SK-N-SH treated with all-trans-retinoic acid at 6 μM for 48 hours (cell line): ENCODE results near the gene RBM44.

Source experiments
- PPARA ChIP-seq: fragments of 250-450 bp; sonication (Bioruptor Pico); IDR thresholded peaks from 2 replicates; pipeline ENCODE4 v1.5.0; 2020; ENCODE audit warnings: mild to moderate bottlenecking, borderline replicate concordance
- RARB ChIP-seq: fragments of 250-450 bp; sonication (Bioruptor Pico); IDR thresholded peaks from 2 replicates; pipeline ENCODE4 v1.8.0; 2021; ENCODE audit warnings: mild to moderate bottlenecking, moderate library complexity
- SNAI2 ChIP-seq: fragments of 250-450 bp; sonication (Bioruptor Pico); IDR thresholded peaks from 2 replicates; pipeline ENCODE4 v1.5.0; 2020; ENCODE audit warnings: mild to moderate bottlenecking, moderate library complexity
- TOX ChIP-seq: fragments of 250-450 bp; sonication (Bioruptor Pico); IDR thresholded peaks from 2 replicates; pipeline ENCODE4 v1.8.0; 2021; ENCODE audit warnings: mild to moderate bottlenecking, moderate library complexity, borderline replicate concordance
- ZFP30 ChIP-seq: fragments of 450-650 bp; formaldehyde crosslinking; IDR thresholded peaks from 2 replicates; pipeline ENCODE4 v1.5.0; 2022; ENCODE audit warnings: mild to moderate bottlenecking, moderate library complexity
- TF ChIP-seq, protein P1 (sequence below): fragments of 250-450 bp; sonication (Bioruptor Pico); IDR thresholded peaks from 2 replicates; pipeline ENCODE4 v1.5.0; 2020; ENCODE audit warnings: mild to moderate bottlenecking, moderate library complexity
- TF ChIP-seq, protein P2 (sequence below): fragments of 250-450 bp; sonication (Bioruptor Pico); IDR thresholded peaks from 2 replicates; pipeline ENCODE4 v1.8.0; 2020; ENCODE audit warnings: mild to moderate bottlenecking, moderate library complexity, borderline replicate concordance

DNA sequence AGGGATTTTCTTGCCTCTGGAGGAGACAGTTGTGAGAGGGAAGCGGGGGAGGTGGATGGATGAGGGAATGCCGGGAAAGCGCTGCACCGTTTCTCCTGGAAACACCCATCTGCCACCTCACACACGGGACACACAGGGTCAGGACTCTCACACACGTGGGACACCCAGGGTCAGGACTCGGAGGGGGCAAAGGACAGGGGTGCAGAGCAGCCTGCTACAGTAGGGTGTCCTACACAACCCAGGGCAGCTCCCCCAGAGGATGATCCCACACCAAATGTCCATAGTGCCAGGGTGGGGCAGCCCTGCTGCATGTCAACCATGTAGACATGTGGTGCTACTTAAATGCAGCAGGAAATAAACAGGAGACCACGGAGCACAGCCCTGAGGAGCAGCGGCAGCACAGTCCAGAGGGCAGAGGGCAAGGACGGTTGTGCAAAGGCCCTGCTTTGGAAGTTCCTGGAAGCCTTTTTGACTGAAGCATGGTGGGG lies 65.9 kb downstream of the RBM44 start:
- TF ChIP-seq PPARA (CRISPR knock-in tag) (no peak), RARB (CRISPR knock-in tag) (no peak), TOX (CRISPR knock-in tag) (no peak), SNAI2 (CRISPR knock-in tag) (no peak), ZFP30 (CRISPR knock-in tag) (no peak)
- TF ChIP-seq, protein P1, sequence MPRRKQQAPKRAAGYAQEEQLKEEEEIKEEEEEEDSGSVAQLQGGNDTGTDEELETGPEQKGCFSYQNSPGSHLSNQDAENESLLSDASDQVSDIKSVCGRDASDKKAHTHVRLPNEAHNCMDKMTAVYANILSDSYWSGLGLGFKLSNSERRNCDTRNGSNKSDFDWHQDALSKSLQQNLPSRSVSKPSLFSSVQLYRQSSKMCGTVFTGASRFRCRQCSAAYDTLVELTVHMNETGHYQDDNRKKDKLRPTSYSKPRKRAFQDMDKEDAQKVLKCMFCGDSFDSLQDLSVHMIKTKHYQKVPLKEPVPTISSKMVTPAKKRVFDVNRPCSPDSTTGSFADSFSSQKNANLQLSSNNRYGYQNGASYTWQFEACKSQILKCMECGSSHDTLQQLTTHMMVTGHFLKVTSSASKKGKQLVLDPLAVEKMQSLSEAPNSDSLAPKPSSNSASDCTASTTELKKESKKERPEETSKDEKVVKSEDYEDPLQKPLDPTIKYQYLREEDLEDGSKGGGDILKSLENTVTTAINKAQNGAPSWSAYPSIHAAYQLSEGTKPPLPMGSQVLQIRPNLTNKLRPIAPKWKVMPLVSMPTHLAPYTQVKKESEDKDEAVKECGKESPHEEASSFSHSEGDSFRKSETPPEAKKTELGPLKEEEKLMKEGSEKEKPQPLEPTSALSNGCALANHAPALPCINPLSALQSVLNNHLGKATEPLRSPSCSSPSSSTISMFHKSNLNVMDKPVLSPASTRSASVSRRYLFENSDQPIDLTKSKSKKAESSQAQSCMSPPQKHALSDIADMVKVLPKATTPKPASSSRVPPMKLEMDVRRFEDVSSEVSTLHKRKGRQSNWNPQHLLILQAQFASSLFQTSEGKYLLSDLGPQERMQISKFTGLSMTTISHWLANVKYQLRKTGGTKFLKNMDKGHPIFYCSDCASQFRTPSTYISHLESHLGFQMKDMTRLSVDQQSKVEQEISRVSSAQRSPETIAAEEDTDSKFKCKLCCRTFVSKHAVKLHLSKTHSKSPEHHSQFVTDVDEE (CRISPR knock-in tag), result no peak
- TF ChIP-seq, protein P2, sequence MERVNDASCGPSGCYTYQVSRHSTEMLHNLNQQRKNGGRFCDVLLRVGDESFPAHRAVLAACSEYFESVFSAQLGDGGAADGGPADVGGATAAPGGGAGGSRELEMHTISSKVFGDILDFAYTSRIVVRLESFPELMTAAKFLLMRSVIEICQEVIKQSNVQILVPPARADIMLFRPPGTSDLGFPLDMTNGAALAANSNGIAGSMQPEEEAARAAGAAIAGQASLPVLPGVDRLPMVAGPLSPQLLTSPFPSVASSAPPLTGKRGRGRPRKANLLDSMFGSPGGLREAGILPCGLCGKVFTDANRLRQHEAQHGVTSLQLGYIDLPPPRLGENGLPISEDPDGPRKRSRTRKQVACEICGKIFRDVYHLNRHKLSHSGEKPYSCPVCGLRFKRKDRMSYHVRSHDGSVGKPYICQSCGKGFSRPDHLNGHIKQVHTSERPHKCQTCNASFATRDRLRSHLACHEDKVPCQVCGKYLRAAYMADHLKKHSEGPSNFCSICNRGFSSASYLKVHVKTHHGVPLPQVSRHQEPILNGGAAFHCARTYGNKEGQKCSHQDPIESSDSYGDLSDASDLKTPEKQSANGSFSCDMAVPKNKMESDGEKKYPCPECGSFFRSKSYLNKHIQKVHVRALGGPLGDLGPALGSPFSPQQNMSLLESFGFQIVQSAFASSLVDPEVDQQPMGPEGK (CRISPR knock-in tag), result no peak
